ENCODE results near the gene PHKB.

PHKB gene

GRCh38 chr16:47734081-47734857, 273.1 kb downstream of the PHKB start:
- no peak for DNase-seq

GRCh38 chr16:47734987-47735594, 274.0 kb downstream of the PHKB start:
- no peak for DNase-seq

GRCh38 chr16:47750371-47750770, 289.2 kb downstream of the PHKB start:
- no peak for DNase-seq
